Tibial artery (tissue), 4 donors: ENCODE measurements around the gene ACAP2.
"Not testable (repeated sequence)": the region's sequence is repeated elsewhere in the genome, so short reads cannot be mapped to it uniquely, and the experiment has no call there.

Experiments used
- DNase-seq, 2 donors: peaks; one replicate each; pipeline ENCODE4 v3.0.0-alpha.2; 2019
- H3K27ac ChIP-seq, 2 donors: fragments of 200-600 bp; sonication (generic) in 1 of 2; 1 replicate in 1 of 2; 2 replicates in 1 of 2; pipeline ENCODE4 v1.5.1; 2018 to 2019; ENCODE audit warnings: mild to moderate bottlenecking in 1 of 2
- H3K27me3 ChIP-seq, 2 donors: fragments of 200-600 bp; sonication (generic) in 1 of 2; one replicate each; pipeline versions ENCODE4 v1.5.1 to v1.6.0; 2016 to 2019
- H3K36me3 ChIP-seq, 3 donors: fragments of 200-600 bp; sonication (generic) in 2 of 3; one replicate each; pipeline ENCODE4 v1.5.1; 2016 to 2019; ENCODE audit warnings: mild to moderate bottlenecking in 2 of 3
- H3K4me1 ChIP-seq, 4 donors: fragments of 200-600 bp; sonication (generic) in 2 of 4; 1 replicate in 3 of 4; 2 replicates in 1 of 4; pipeline ENCODE4 v1.5.1; 2016 to 2019
- H3K4me3 ChIP-seq, 2 donors: fragments of 200-600 bp; sonication (generic) in 1 of 2; 1 replicate in 1 of 2; 2 replicates in 1 of 2; pipeline ENCODE4 v1.5.1; 2018 to 2019; ENCODE audit warnings: mild to moderate bottlenecking in 2 of 2
- H3K9me3 ChIP-seq, 3 donors: fragments of 200-600 bp; sonication (generic) in 1 of 3; one replicate each; pipeline ENCODE4 v1.5.1; 2016 to 2019
- intact Hi-C: fragments of 100-400 bp; cut with DNase I; formaldehyde crosslinking; loops from one replicate; pipeline ENCODE4 v1.15.0; 2023; ENCODE audit warnings: low total_unique reads
- TF ChIP-seq, protein P1 (sequence below), 2 experiments: fragments of 200-600 bp in 1 of 2; fragments of 450-650 bp in 1 of 2; IDR thresholded peaks; one replicate each; pipeline ENCODE4 v1.5.1; 2017 to 2019; ENCODE audit warnings: antibody characterized with exemption in 2 of 2, mild to moderate bottlenecking in 1 of 2, moderate library complexity in 1 of 2

ACAP2 gene

GRCh38 chr3:195356151-195357086 is 86.4 kb downstream of the ACAP2 start:
- H3K4me3 ChIP-seq = no peak overlapping the region
- H3K27me3 ChIP-seq = no peaks in the 10 kb centered on the region
- intact Hi-C loops = no loop called here
- peaks cover 0 to 6% (median 4%) of the 10 kb centered on the region in 3 donors for H3K36me3 ChIP-seq
- peaks cover 0 to 21% (median 11%) of the 10 kb centered on the region in 4 donors for H3K4me1 ChIP-seq
- no peaks in the 10 kb centered on the region for H3K9me3 ChIP-seq
- TF ChIP-seq, protein P1, sequence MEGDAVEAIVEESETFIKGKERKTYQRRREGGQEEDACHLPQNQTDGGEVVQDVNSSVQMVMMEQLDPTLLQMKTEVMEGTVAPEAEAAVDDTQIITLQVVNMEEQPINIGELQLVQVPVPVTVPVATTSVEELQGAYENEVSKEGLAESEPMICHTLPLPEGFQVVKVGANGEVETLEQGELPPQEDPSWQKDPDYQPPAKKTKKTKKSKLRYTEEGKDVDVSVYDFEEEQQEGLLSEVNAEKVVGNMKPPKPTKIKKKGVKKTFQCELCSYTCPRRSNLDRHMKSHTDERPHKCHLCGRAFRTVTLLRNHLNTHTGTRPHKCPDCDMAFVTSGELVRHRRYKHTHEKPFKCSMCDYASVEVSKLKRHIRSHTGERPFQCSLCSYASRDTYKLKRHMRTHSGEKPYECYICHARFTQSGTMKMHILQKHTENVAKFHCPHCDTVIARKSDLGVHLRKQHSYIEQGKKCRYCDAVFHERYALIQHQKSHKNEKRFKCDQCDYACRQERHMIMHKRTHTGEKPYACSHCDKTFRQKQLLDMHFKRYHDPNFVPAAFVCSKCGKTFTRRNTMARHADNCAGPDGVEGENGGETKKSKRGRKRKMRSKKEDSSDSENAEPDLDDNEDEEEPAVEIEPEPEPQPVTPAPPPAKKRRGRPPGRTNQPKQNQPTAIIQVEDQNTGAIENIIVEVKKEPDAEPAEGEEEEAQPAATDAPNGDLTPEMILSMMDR (IDR thresholded peaks at IDR 0.05) = no peak
- no peak overlapping the region for H3K27ac ChIP-seq
- DNase-seq = no peak

- H3K9me3 ChIP-seq, intact Hi-C loops, H3K4me3 ChIP-seq, H3K27ac ChIP-seq, H3K27me3 ChIP-seq, DNase-seq, H3K36me3 ChIP-seq: not testable (repeated sequence)
- peaks cover 0 to 21% (median 11%) of the 10 kb centered on the region in 4 donors for H3K4me1 ChIP-seq
Measured at GRCh38 chr3:195354009-195354408, 88.8 kb downstream of the ACAP2 start.

DNA sequence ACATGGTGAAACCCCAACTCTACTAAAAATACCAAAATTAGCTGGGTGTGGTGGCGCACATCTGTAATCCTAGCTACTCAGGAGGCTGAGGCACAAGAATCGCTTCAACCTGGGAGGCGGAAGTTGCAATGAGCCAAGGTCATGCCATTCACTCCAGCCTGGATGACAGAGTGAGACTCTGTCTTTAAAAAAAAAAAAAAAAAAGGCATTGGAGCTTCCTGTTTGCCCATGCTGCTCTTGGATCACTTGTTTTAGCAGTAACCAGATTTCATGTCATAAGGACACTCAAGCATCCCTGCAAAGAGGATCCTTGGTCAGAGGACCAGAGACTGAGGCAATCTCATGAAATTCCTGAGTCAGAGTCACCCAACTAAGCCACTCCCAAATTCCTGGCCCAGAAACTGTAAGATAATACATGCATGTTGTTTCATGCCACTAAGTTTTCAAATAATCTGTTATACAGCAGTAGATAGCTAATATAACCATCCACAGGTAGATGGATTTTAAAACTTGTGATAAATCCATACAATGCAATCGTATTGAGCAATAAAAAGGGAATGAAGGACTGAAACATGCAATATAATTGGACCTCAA is 89.8 kb downstream of the ACAP2 start:
- peaks cover 0 to 6% (median 4%) of the 10 kb centered on the region in 3 donors for H3K36me3 ChIP-seq
- no peak for DNase-seq
- no peak overlapping the region for H3K4me3 ChIP-seq
- TF ChIP-seq, protein P1 (IDR thresholded peaks at IDR 0.05) = no peak
- no peaks in the 10 kb centered on the region for H3K27me3 ChIP-seq
- peaks cover 0 to 21% (median 11%) of the 10 kb centered on the region in 4 donors for H3K4me1 ChIP-seq
- no peaks in the 10 kb centered on the region for H3K9me3 ChIP-seq
- H3K27ac ChIP-seq = no peak overlapping the region
- intact Hi-C loops = no loop called here

DNA sequence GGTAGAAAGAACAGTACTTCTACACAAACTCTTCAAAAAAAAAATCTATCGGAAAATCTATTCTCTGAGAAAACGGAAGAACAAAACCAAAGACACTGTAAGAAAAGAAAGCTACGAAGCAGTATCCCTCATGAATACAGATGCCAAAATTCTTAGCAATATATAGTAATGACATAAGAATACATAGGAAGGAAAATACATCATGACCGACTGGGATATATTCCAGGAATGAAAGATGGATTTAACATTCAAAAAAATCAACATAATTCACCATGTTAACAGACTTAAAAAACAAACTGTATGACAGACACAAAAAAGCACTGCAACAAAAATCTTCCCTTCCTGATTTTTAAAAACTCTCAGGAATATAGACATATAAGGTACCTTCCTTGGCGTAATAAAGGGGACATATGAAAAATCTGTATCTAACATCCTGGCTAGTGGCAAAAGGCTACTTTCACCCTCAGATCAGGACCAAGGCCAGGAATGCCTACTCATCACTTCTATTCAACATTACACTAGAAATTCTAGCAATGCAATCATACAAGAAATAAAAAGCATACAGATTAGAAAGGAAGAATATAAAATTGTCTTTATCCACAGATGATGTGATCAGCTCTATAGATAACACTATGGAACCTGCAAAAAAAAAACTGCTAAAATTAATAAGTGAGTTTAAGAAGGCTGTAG is 94.2 kb downstream of the ACAP2 start:
- intact Hi-C loops = no loop called here
- H3K27ac ChIP-seq = no peak overlapping the region
- TF ChIP-seq, protein P1 (IDR thresholded peaks at IDR 0.05) = no peak
- no peaks in the 10 kb centered on the region for H3K4me1 ChIP-seq
- peaks cover 0 to 3% (median 0%) of the 10 kb centered on the region in 3 donors for H3K36me3 ChIP-seq
- H3K27me3 ChIP-seq = no peaks in the 10 kb centered on the region
- H3K9me3 ChIP-seq = no peaks in the 10 kb centered on the region
- H3K4me3 ChIP-seq = no peak overlapping the region
- DNase-seq = no peak

- Histone ChIP-seq H3K27me3 (no peaks in the 10 kb centered on the region), H3K36me3 (peaks cover 4 to 14% (median 10%) of the 10 kb centered on the region in 3 donors), H3K27ac (no peak overlapping the region), H3K4me3 (no peak overlapping the region), H3K9me3 (no peaks in the 10 kb centered on the region), H3K4me1 (no peaks in the 10 kb centered on the region)
- no peak for DNase-seq
- intact Hi-C loops = no loop called here
- TF ChIP-seq, protein P1 (IDR thresholded peaks at IDR 0.05) = no peak
Measured at GRCh38 chr3:195337747-195338146, 105.1 kb downstream of the ACAP2 start.
